K562 (cell line): ENCODE results near the gene KDM2A. TPM values are rescaled to one million over a fixed set of nuclear protein-coding genes. Genes with fewer than 3 reads are reported as not detected.

ENCODE experiments used
- FOXJ2 ChIP-seq: fragments of 200-800 bp; sonication (Bioruptor generic); IDR thresholded peaks from 2 replicates; pipeline ENCODE4 v1.6.1; 2016; ENCODE audit warnings: missing genetic modification characterization, missing compliant biosample characterization
- HNRNPLL ChIP-seq: fragments of 200-400 bp; formaldehyde crosslinking; IDR thresholded peaks from 2 replicates; pipeline ENCODE4 v1.6.1; 2017; ENCODE audit warnings: low read length, low read depth, mild to moderate bottlenecking; ENCODE audit not compliant: poor library complexity, severe bottlenecking
- LCOR ChIP-seq: sonication (generic); formaldehyde crosslinking; IDR thresholded peaks from 2 replicates; pipeline ENCODE4 v1.8.0; 2022; ENCODE audit warnings: mild to moderate bottlenecking, missing genetic modification reagents
- LEF1 ChIP-seq: fragments of 450-650 bp; IDR thresholded peaks from 2 replicates; pipeline ENCODE4 v1.6.1; 2016; ENCODE audit warnings: mild to moderate bottlenecking
- RBM22 ChIP-seq: fragments of 200-400 bp; formaldehyde crosslinking; IDR thresholded peaks from 2 replicates; pipeline ENCODE4 v1.6.1; 2018; ENCODE audit warnings: low read length, low read depth; ENCODE audit not compliant: poor library complexity, severe bottlenecking
- RCOR1 ChIP-seq, 2 experiments: IDR thresholded peaks; 2 replicates each; pipeline ENCODE4 v1.6.1; 2012; ENCODE audit warnings: low read depth in 2 of 2, low read length in 2 of 2, borderline replicate concordance in 1 of 2, improper control_type of control experiment in 1 of 2
- SNIP1 ChIP-seq: fragments of 450-650 bp; IDR thresholded peaks from 2 replicates; pipeline ENCODE4 v1.7.1; 2017; ENCODE audit warnings: low read depth, mild to moderate bottlenecking
- STAT5B ChIP-seq: fragments of 250-450 bp; sonication (Bioruptor Pico); IDR thresholded peaks from 2 replicates; pipeline ENCODE4 v1.8.0; 2021; ENCODE audit warnings: mild to moderate bottlenecking, inconsistent platforms
- ZNF232 ChIP-seq: sonication (generic); formaldehyde crosslinking; IDR thresholded peaks from 2 replicates; pipeline ENCODE4 v1.8.0; 2022; ENCODE audit warnings: mild to moderate bottlenecking, missing genetic modification reagents
- polyA plus RNA-seq, 8 experiments: library from polyadenylated mRNA; depleted of rRNA in 4 of 8; stranded (reverse) in 5 of 8; unstranded in 3 of 8; fragments of >200 nt; fragmentation: Nextera tagmentation in 2 of 8; fragmentation: Illumina TruSeq in 1 of 8; extraction: Ambion mirVana in 2 of 8; extraction: Trizol in 1 of 8; gene quantifications; 2 replicates each; pipeline versions ENCODE4 v1.2.1 to v1.2.3, GENCODE V29; 2011 to 2014; ENCODE audit warnings: inconsistent platforms in 1 of 8, missing spikeins in 1 of 8
- total RNA-seq, 7 experiments: library from RNA; depleted of rRNA in 6 of 7; stranded (reverse); fragments of >200 nt in 6 of 7; fragmentation: Illumina TruSeq in 2 of 7; extraction: Trizol in 2 of 7; gene quantifications; 2 replicates each; pipeline versions ENCODE4 v1.2.1 to v1.2.3, GENCODE V29; 2011 to 2021; ENCODE audit warnings: low replicate concordance in 1 of 7
- TF ChIP-seq, protein P1 (sequence below): fragments of 250-450 bp; sonication (Bioruptor Pico); IDR thresholded peaks from 2 replicates; pipeline ENCODE4 v1.8.0; 2022; ENCODE audit warnings: inconsistent platforms, mild to moderate bottlenecking, moderate library complexity, borderline replicate concordance
- TF ChIP-seq, protein P2 (sequence below): sonication (generic); formaldehyde crosslinking; IDR thresholded peaks from 2 replicates; pipeline ENCODE4 v1.5.0; 2020; ENCODE audit warnings: missing genetic modification reagents
- TF ChIP-seq, protein P3 (sequence below): sonication (generic); formaldehyde crosslinking; IDR thresholded peaks from 2 replicates; pipeline ENCODE4 v1.8.1; 2022; ENCODE audit warnings: missing genetic modification reagents
- TF ChIP-seq, protein P4 (sequence below): fragments of 450-650 bp; IDR thresholded peaks from 2 replicates; pipeline ENCODE4 v1.6.1; 2018; ENCODE audit not compliant: partially characterized antibody
- TF ChIP-seq, protein P5 (sequence below): fragments of 250-450 bp; sonication (Bioruptor Pico); IDR thresholded peaks from 2 replicates; pipeline ENCODE4 v1.4.0; 2020; ENCODE audit warnings: mild to moderate bottlenecking, moderate library complexity, borderline replicate concordance

The KDM2A gene
- total and polyA plus RNA-seq, 9 of the 15 experiments (the other 6 are each of a cell fraction or from before 2014, with no cell fraction given): 5.0 to 39.3 (median 21.3) TPM

GRCh38 chr11:67289651-67290479, 170.8 kb downstream of the KDM2A start (continued):
- TF ChIP-seq ZNF232: no peak
- TF ChIP-seq SNIP1: no peak
- TF ChIP-seq, protein P1, sequence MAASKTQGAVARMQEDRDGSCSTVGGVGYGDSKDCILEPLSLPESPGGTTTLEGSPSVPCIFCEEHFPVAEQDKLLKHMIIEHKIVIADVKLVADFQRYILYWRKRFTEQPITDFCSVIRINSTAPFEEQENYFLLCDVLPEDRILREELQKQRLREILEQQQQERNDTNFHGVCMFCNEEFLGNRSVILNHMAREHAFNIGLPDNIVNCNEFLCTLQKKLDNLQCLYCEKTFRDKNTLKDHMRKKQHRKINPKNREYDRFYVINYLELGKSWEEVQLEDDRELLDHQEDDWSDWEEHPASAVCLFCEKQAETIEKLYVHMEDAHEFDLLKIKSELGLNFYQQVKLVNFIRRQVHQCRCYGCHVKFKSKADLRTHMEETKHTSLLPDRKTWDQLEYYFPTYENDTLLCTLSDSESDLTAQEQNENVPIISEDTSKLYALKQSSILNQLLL (CRISPR knock-in tag): no peak
- TF ChIP-seq, protein P2, sequence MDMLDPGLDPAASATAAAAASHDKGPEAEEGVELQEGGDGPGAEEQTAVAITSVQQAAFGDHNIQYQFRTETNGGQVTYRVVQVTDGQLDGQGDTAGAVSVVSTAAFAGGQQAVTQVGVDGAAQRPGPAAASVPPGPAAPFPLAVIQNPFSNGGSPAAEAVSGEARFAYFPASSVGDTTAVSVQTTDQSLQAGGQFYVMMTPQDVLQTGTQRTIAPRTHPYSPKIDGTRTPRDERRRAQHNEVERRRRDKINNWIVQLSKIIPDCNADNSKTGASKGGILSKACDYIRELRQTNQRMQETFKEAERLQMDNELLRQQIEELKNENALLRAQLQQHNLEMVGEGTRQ (CRISPR knock-in tag): no peak
- TF ChIP-seq, protein P3, sequence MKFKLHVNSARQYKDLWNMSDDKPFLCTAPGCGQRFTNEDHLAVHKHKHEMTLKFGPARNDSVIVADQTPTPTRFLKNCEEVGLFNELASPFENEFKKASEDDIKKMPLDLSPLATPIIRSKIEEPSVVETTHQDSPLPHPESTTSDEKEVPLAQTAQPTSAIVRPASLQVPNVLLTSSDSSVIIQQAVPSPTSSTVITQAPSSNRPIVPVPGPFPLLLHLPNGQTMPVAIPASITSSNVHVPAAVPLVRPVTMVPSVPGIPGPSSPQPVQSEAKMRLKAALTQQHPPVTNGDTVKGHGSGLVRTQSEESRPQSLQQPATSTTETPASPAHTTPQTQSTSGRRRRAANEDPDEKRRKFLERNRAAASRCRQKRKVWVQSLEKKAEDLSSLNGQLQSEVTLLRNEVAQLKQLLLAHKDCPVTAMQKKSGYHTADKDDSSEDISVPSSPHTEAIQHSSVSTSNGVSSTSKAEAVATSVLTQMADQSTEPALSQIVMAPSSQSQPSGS (CRISPR knock-in tag): no peak
- no peak for TF ChIP-seq HNRNPLL
- TF ChIP-seq LCOR (CRISPR knock-in tag): no peak
- TF ChIP-seq FOXJ2 (tag): no peak
- TF ChIP-seq, protein P4, sequence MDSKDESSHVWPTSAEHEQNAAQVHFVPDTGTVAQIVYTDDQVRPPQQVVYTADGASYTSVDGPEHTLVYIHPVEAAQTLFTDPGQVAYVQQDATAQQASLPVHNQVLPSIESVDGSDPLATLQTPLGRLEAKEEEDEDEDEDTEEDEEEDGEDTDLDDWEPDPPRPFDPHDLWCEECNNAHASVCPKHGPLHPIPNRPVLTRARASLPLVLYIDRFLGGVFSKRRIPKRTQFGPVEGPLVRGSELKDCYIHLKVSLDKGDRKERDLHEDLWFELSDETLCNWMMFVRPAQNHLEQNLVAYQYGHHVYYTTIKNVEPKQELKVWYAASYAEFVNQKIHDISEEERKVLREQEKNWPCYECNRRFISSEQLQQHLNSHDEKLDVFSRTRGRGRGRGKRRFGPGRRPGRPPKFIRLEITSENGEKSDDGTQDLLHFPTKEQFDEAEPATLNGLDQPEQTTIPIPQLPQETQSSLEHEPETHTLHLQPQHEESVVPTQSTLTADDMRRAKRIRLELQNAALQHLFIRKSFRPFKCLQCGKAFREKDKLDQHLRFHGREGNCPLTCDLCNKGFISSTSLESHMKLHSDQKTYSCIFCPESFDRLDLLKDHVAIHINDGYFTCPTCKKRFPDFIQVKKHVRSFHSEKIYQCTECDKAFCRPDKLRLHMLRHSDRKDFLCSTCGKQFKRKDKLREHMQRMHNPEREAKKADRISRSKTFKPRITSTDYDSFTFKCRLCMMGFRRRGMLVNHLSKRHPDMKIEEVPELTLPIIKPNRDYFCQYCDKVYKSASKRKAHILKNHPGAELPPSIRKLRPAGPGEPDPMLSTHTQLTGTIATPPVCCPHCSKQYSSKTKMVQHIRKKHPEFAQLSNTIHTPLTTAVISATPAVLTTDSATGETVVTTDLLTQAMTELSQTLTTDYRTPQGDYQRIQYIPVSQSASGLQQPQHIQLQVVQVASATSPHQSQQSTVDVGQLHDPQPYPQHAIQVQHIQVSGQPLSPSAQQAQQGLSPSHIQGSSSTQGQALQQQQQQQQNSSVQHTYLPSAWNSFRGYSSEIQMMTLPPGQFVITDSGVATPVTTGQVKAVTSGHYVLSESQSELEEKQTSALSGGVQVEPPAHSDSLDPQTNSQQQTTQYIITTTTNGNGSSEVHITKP: no peak
- TF ChIP-seq LEF1: no peak
- TF ChIP-seq RBM22: no peak
- TF ChIP-seq, protein P5, sequence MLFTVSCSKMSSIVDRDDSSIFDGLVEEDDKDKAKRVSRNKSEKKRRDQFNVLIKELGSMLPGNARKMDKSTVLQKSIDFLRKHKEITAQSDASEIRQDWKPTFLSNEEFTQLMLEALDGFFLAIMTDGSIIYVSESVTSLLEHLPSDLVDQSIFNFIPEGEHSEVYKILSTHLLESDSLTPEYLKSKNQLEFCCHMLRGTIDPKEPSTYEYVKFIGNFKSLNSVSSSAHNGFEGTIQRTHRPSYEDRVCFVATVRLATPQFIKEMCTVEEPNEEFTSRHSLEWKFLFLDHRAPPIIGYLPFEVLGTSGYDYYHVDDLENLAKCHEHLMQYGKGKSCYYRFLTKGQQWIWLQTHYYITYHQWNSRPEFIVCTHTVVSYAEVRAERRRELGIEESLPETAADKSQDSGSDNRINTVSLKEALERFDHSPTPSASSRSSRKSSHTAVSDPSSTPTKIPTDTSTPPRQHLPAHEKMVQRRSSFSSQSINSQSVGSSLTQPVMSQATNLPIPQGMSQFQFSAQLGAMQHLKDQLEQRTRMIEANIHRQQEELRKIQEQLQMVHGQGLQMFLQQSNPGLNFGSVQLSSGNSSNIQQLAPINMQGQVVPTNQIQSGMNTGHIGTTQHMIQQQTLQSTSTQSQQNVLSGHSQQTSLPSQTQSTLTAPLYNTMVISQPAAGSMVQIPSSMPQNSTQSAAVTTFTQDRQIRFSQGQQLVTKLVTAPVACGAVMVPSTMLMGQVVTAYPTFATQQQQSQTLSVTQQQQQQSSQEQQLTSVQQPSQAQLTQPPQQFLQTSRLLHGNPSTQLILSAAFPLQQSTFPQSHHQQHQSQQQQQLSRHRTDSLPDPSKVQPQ (CRISPR knock-in tag): no peak
- no peak for TF ChIP-seq RCOR1 (IDR thresholded peaks at IDR 0.05; ENCODE audit: borderline replicate concordance in 1 of 2, low read depth in 2 of 2, low read length in 2 of 2)
- no peak for TF ChIP-seq STAT5B (CRISPR knock-in tag)
